ENCODE results near the gene PPP6R2. TPM values are rescaled to one million over a fixed set of nuclear protein-coding genes. Genes with fewer than 3 reads are reported as not detected.

PPP6R2 gene
- total RNA-seq, 6 experiments from 2014 or later, result 41.9 to 47.0 (median 43.6) TPM

DNA sequence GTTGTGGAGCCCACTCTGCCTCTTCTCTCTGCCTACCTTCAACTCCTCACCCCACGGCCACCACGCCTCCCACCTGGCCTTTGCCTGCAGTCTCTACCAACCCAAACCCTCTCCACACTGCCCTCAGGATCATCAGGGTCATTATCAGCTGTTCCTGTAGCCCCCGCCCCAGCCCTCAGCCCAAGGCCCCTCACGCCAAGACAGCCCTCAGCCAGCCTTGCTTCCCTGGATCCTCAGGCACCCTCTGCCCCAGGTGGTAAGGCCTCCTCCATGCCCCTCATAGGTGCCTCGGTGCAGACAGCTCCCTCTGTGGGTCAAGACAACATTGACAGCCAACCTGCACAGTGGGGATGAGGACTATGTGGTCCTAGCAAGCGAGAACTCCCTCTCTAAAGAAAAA lies 130.0 kb downstream of the PPP6R2 start:
- no peak for DNase-seq
- H3K9me3 Mint-ChIP-seq, result no peaks in the 10 kb centered on the region
- TF ChIP-seq, protein P1, sequence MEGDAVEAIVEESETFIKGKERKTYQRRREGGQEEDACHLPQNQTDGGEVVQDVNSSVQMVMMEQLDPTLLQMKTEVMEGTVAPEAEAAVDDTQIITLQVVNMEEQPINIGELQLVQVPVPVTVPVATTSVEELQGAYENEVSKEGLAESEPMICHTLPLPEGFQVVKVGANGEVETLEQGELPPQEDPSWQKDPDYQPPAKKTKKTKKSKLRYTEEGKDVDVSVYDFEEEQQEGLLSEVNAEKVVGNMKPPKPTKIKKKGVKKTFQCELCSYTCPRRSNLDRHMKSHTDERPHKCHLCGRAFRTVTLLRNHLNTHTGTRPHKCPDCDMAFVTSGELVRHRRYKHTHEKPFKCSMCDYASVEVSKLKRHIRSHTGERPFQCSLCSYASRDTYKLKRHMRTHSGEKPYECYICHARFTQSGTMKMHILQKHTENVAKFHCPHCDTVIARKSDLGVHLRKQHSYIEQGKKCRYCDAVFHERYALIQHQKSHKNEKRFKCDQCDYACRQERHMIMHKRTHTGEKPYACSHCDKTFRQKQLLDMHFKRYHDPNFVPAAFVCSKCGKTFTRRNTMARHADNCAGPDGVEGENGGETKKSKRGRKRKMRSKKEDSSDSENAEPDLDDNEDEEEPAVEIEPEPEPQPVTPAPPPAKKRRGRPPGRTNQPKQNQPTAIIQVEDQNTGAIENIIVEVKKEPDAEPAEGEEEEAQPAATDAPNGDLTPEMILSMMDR (IDR thresholded peaks at IDR 0.05), result peak; percentile 59
- peak overlapping the region; percentile 73 for H3K27ac Mint-ChIP-seq
- peaks cover 38% of the 10 kb centered on the region for H3K4me1 Mint-ChIP-seq (ENCODE audit: low read depth)
- peaks cover 6% of the 10 kb centered on the region for H3K27me3 Mint-ChIP-seq (ENCODE audit: insufficient read depth)
- peak overlapping the region; percentile 90 for H3K4me3 Mint-ChIP-seq
- H3K36me3 Mint-ChIP-seq (ENCODE audit: low read depth), result no peaks in the 10 kb centered on the region

DNA sequence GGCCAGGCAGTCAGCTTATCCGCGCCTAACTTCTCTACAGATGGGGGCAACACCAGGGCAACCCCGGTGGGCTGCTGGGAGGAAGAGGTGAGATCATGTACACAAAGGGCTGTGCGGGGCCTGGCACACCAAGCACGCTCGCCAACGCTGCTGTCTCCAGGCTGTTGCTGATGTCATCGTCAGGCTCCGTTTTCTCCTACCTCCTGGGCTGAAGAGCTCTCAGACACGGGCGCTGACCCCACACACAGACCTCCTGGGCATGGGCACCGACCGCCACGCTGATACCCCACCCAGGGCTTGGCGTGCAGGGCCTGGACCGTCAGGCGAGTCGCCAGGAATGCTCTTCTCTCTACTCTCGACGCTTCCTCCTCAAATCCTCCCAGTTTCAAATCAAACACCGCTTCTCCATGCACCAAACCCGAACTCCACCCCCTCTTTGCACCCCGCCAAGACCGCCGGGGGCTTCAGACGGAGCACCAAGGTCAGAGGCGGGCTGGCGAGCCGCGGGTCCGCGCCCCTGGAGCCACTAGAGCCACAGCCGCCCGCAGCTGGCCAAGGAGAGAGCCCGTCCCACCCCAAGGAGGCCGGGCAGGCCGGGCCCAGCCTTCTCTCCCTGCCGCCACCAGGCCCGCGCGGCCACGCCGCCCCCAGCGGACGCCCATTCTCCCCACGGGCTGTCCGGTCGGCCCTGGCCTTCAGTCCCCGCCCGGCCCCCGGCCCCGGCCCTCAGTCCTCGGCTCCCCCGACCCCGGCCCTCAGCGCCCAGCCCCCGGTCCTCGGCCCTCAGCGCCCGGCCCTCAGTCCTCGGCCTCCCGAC lies 130.9 kb downstream of the PPP6R2 start:
- peak; percentile 42 for DNase-seq
- H3K36me3 Mint-ChIP-seq (ENCODE audit: low read depth), result no peaks in the 10 kb centered on the region
- TF ChIP-seq, protein P1 (IDR thresholded peaks at IDR 0.05), result no peak
- H3K27me3 Mint-ChIP-seq (ENCODE audit: insufficient read depth), result peaks cover 6% of the 10 kb centered on the region
- no peaks in the 10 kb centered on the region for H3K9me3 Mint-ChIP-seq
- peak overlapping the region; percentile 90 for H3K4me3 Mint-ChIP-seq
- H3K27ac Mint-ChIP-seq, result peak overlapping the region; percentile 73
- peaks cover 38% of the 10 kb centered on the region for H3K4me1 Mint-ChIP-seq (ENCODE audit: low read depth)

DNA sequence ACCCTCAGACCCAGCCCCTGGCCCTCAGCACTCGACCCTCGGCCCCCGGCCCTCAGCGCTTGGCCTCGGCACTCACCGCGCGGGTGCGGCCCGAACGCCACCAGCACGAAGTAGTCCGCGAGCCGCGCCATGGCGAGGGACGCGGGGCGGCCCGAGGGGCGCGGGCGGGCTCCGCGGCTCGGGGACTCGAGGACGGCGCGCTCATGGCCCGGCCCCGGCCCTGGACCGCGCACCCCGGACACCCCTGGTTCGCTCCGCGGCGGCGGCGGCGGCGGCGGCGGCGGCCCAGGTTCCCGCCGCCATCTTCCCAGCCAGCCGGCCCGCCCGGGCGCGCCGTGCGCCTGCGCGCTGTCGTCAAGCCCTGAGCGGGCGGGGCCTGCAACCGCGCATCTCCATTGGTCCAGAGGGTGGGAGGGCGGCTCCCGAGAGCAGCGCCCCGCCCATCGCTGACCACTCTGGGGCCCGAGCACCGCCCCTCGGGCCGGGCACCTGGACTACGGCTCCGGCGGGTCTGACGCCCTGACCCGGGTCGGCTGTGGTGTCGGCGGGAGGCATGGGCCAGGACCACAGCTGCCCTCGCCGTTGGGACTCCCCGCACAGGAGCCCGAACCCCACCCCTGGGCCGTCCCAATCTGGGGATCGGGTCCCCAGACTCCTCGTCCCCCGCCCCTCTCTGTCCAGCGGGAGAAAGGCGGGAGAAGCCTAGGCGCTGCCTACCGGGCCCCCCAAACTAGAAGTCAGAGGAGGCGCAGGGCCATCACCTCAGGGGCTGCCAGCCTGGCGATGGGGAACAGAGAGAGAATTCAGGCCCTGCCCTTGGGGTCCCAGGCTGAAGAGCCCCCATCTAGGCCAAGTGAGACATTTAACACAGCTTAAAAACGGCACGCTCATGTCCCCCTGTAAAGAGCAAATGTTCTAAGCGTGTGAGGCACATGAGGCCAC lies 131.9 kb downstream of the PPP6R2 start, which contains the start of gene SBF1:
TSS of gene SBF1 (minus strand) at position 326 of the 942 bp plus-strand sequence. CDS start at position 131, 195 bp downstream.
- TF ChIP-seq, protein P1 (IDR thresholded peaks at IDR 0.05), result no peak
- Mint-ChIP-seq H3K27ac (peak within 1 kb of the TSS; percentile 73), H3K36me3 (ENCODE audit: low read depth) (no peaks in the 10 kb centered on the region), H3K4me3 (peak within 1 kb of the TSS; percentile 90), H3K27me3 (ENCODE audit: insufficient read depth) (peaks cover 6% of the 10 kb centered on the region), H3K4me1 (ENCODE audit: low read depth) (peaks cover 38% of the 10 kb centered on the region), H3K9me3 (no peaks in the 10 kb centered on the region)
- peak; percentile 78 for DNase-seq

DNA sequence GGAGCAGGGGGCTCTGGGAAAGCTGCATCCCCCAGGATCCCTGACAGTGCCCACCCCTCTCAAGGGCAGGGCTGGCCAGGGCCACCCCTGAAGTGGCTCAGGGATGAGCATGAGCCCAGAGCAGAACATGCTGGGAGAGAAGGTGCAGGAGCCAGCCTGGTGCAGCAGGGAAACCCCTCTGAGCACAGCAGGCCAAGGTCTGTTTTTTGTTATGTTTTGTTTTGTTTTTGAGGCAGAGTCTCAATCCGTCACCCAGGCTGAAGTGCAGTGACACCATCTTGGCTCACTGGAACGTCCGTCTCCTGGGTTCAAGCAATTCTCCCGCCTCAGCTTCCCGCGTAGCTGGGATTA lies 132.5 kb downstream of the PPP6R2 start:
- Mint-ChIP-seq H3K4me3 (peak overlapping the region; percentile 64), H3K9me3 (no peaks in the 10 kb centered on the region), H3K4me1 (ENCODE audit: low read depth) (peaks cover 31% of the 10 kb centered on the region), H3K27me3 (ENCODE audit: insufficient read depth) (peaks cover 10% of the 10 kb centered on the region), H3K27ac (no peak overlapping the region), H3K36me3 (ENCODE audit: low read depth) (no peaks in the 10 kb centered on the region)
- TF ChIP-seq, protein P1 (IDR thresholded peaks at IDR 0.05), result no peak
- DNase-seq, result no peak

DNA sequence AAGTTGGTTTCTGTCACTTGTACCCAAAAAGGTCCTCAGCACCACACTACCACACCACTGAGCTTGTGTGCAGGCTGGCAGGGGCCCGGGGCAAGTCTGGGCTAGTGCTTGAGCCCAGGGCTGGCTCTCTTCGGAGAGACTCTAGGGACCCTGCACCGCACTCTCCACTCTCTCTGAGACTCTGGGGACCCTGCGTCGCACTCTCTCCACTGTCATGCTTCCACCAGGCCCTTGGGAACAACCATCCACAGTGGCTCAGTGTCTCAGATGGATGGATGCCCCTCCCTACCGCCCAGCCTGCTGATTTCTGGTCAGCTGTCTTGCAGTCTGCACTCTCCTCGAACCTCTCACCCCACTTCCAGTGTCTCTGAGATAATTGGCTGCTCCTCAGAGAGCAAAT lies 133.7 kb downstream of the PPP6R2 start:
- H3K36me3 Mint-ChIP-seq (ENCODE audit: low read depth), result no peaks in the 10 kb centered on the region
- no peak overlapping the region for H3K27ac Mint-ChIP-seq
- H3K27me3 Mint-ChIP-seq (ENCODE audit: insufficient read depth), result peaks cover 11% of the 10 kb centered on the region
- TF ChIP-seq, protein P1 (IDR thresholded peaks at IDR 0.05), result no peak
- H3K4me1 Mint-ChIP-seq (ENCODE audit: low read depth), result peaks cover 26% of the 10 kb centered on the region
- H3K4me3 Mint-ChIP-seq, result no peak overlapping the region; the same call in 1 of the 2 replicates
- H3K9me3 Mint-ChIP-seq, result no peaks in the 10 kb centered on the region
- DNase-seq, result no peak
